Spinal cord (tissue), 4 donors: ENCODE measurements around the gene KCNQ5. TPM values are rescaled to one million over a fixed set of nuclear protein-coding genes. Genes with fewer than 3 reads are reported as not detected.

ENCODE experiments used
- polyA plus RNA-seq, 2 donors: library from polyadenylated mRNA; unstranded; fragments of 120-200 nt; gene quantifications; one replicate each; pipeline ENCODE4 v1.2.1, GENCODE V29; 2013; ENCODE audit not compliant: insufficient read length in 2 of 2
- small RNA-seq: library from RNA; depleted of rRNA; stranded (forward); fragments of <200 nt; gene quantifications from one replicate; pipeline ENCODE3, GENCODE V24; 2014; ENCODE audit warnings: low replicate concordance
- total RNA-seq, 2 donors: library from RNA; depleted of rRNA in 1 of 2; stranded (reverse); fragments of 120-200 nt in 1 of 2; fragments of >200 nt in 1 of 2; gene quantifications; one replicate each; pipeline versions ENCODE4 v1.2.3 to v1.2.4, GENCODE V29; 2013 to 2014

The KCNQ5 gene
- total and polyA plus RNA-seq, 4 donors = 2.4 to 9.2 (median 6.5) TPM

Small RNA genes lying within 50 kb of the gene (small RNA-seq; reads per million reads assigned to genes)
- not detected for gene MIR4282
